ENCODE data around the gene M1AP. TPM values are rescaled to one million over a fixed set of nuclear protein-coding genes. Genes with fewer than 3 reads are reported as not detected.

The M1AP gene
- total RNA-seq, 1 donor from 2014 or later = not detected

GRCh38 chr2:74512744-74513604 is 135.2 kb downstream of the M1AP start:
- DNase-seq = no peak
- Histone ChIP-seq H3K36me3 (no peaks in the 10 kb centered on the region), H3K4me1 (peaks cover 39% of the 10 kb centered on the region), H3K4me3 (no peak overlapping the region), H3K27ac (replicated peaks) (no peak overlapping the region), H3K9me3 (replicated peaks) (no peaks in the 10 kb centered on the region), H3K27me3 (ENCODE audit: low read depth) (peaks cover 97% of the 10 kb centered on the region)
- no peak for TF ChIP-seq CTCF (IDR thresholded peaks at IDR 0.05; ENCODE audit: borderline replicate concordance)
- intact Hi-C loops (cut with micrococcal nuclease) = no loop called here

DNA sequence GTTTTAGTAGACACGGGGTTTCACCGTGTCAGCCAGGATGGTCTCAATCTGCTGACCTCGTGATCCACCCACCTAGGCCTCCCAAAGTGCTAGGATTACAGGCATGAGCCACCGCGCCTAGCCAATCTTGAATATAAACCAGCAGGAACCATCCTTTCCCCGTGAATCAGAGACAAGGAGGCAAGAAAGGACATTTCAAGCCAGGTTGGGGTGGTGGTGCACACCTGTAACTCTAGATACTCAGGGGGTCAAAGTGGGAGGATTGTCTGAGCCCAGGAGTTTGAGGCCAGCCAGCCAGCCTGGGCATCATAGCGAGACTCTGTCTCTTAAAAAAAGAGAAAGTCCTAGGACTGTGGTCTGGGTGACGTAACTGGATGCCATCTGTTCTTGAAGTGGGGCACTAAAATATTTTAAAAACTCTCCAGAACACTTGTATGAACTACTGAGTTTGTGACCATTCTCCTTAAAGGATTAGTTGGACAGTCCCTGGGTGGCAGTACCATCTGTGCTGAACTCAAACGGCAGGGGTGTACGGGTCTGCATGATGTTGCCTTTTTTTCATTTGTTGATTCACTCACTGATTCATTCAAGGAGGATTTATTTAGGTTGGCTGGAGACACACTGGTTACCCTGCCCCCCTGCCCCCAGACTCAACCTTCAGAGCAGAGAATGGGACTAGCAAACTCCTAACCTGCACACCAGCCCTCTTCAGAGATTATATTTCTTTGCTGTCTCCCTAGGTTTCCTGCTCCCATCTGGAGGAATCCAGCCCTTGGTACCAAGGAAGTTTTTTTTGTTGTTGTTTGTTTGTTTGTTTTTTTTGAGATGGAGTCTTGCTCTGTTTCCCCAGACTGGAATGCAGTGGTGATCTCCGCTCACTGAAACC is 136.8 kb downstream of the M1AP start:
- TF ChIP-seq CTCF (IDR thresholded peaks at IDR 0.05; ENCODE audit: borderline replicate concordance) = no peak
- peaks cover under 1% of the 10 kb centered on the region for H3K36me3 ChIP-seq
- no peak overlapping the region for H3K4me3 ChIP-seq
- H3K9me3 ChIP-seq (replicated peaks) = no peaks in the 10 kb centered on the region
- H3K27me3 ChIP-seq (ENCODE audit: low read depth) = peaks cover 83% of the 10 kb centered on the region
- intact Hi-C loops (cut with micrococcal nuclease) = no loop called here
- H3K4me1 ChIP-seq = peaks cover 49% of the 10 kb centered on the region
- no peak for DNase-seq
- no peak overlapping the region for H3K27ac ChIP-seq (replicated peaks)

DNA sequence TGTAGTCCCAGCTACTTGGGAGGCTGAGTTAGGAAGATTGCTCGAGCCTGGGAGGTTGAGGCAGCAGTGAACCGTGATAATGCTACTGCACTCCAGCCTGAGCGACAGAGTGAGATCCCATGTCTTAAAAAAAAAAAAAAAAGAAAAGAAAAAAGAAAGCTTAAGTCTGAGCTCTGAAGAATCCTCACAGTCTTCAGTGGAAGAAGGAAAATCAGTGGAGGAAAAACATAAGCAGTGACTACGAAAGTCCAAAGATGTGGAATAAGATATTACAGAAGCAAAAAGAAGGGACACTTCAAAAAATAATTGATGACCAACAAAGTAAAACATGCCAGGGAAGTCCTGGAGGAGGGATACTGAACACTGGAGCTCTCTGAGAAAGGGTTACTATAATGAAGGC is 137.9 kb downstream of the M1AP start:
- H3K27ac ChIP-seq (replicated peaks) = no peak overlapping the region
- peaks cover 49% of the 10 kb centered on the region for H3K4me1 ChIP-seq
- intact Hi-C loops (cut with micrococcal nuclease) = no loop called here
- no peak for DNase-seq
- peaks cover 11% of the 10 kb centered on the region for H3K36me3 ChIP-seq
- no peak for TF ChIP-seq CTCF (IDR thresholded peaks at IDR 0.05; ENCODE audit: borderline replicate concordance)
- H3K27me3 ChIP-seq (ENCODE audit: low read depth) = peaks cover 83% of the 10 kb centered on the region
- no peak overlapping the region for H3K4me3 ChIP-seq
- H3K9me3 ChIP-seq (replicated peaks) = no peaks in the 10 kb centered on the region

GRCh38 chr2:74507926-74508520 is 140.1 kb downstream of the M1AP start:
- peak overlapping the region; percentile 99 for H3K27ac ChIP-seq (replicated peaks)
- no peak for TF ChIP-seq CTCF (IDR thresholded peaks at IDR 0.05; ENCODE audit: borderline replicate concordance)
- H3K4me3 ChIP-seq = peak overlapping the region; percentile 80
- intact Hi-C loops (cut with micrococcal nuclease) = no loop called here
- no peaks in the 10 kb centered on the region for H3K9me3 ChIP-seq (replicated peaks)
- no peak for DNase-seq
- H3K4me1 ChIP-seq = peaks cover 53% of the 10 kb centered on the region
- peaks cover 83% of the 10 kb centered on the region for H3K27me3 ChIP-seq (ENCODE audit: low read depth)
- H3K36me3 ChIP-seq = peaks cover 21% of the 10 kb centered on the region

Other genes with a start within 250 kb of the M1AP start
- gene C2orf81, start 226.7 kb downstream of the M1AP start, total RNA-seq = 0.82 TPM
- 2.9 TPM for gene WDR54, start 226.6 kb downstream of the M1AP start, total RNA-seq
- 14.0 TPM for gene RTKN, start 206.4 kb downstream of the M1AP start, total RNA-seq
- 19.3 TPM for gene INO80B, start 193.2 kb downstream of the M1AP start, total RNA-seq
- 46.1 TPM for gene WBP1, start 189.9 kb downstream of the M1AP start, total RNA-seq
- 19.5 TPM for gene MOGS, start 182.9 kb downstream of the M1AP start, total RNA-seq
- 176 TPM for gene MRPL53, start 175.7 kb downstream of the M1AP start, total RNA-seq
- 5.6 TPM for gene CCDC142, start 165.3 kb downstream of the M1AP start, total RNA-seq
- gene TTC31, start 165.2 kb downstream of the M1AP start, total RNA-seq = 9.5 TPM
- 0.25 TPM for gene LBX2, start 148.7 kb downstream of the M1AP start, total RNA-seq
- gene PCGF1, start 140.6 kb downstream of the M1AP start, total RNA-seq = 20.2 TPM
- gene TLX2, start 133.9 kb downstream of the M1AP start, total RNA-seq = not detected
- 0.11 TPM for gene DQX1, start 122.1 kb downstream of the M1AP start, total RNA-seq
- 46.9 TPM for gene AUP1, start 118.6 kb downstream of the M1AP start, total RNA-seq
- gene HTRA2, start 118.4 kb downstream of the M1AP start, total RNA-seq = 26.6 TPM
- 4.7 TPM for gene LOXL3, start 94.4 kb downstream of the M1AP start, total RNA-seq
- 4.1 TPM for gene DOK1, start 93.6 kb downstream of the M1AP start, total RNA-seq
- gene SEMA4F, start 5.9 kb upstream of the M1AP start, total RNA-seq = 2.9 TPM
- gene HK2, start 185.8 kb upstream of the M1AP start, total RNA-seq = 19.0 TPM